Measurements from ENCODE around the gene SYNE1. TPM values are rescaled to one million over a fixed set of nuclear protein-coding genes. Genes with fewer than 3 reads are reported as not detected.
"Not testable (repeated sequence)": the region's sequence is repeated elsewhere in the genome, so short reads cannot be mapped to it uniquely, and the experiment has no call there.

SYNE1 gene
- total RNA-seq, 4 donors from 2014 or later, result 7.4 to 66.4 (median 20.7) TPM

DNA sequence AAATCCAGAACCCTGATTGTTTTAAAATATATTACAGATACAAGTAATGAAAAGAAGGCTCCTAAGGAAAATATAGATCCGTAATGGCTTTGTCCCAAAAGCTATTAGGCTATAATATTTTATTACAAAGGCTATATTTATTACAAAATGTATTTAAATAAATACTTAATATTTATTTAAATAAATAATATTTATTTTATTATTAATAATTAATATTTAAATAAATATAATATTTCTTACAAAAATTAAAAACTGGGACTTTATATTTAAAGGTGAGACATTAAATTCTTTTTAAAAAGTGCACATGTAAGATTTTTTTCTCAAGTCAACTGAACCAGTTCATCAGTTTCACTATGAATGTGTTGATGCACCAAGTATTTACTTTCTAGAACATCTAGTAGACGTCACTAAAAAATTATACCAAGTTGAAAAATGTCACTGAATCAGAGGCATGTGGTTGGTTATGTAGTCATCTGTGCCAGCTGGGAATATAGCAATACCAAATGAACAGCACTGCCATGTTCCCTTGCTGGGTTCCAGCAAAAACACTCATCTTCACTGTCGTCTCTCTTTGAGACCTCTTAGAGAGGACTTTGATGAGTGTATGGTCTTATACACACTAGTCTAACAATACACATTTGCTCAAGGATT, 550.8 kb downstream of the SYNE1 start:
- Histone ChIP-seq H3K4me3 (no peak overlapping the region), H3K27me3 (no peaks in the 10 kb centered on the region), H3K4me1 (peaks cover 0 to 5% (median 0%) of the 10 kb centered on the region in 3 donors), H3K27ac (no peak overlapping the region), H3K36me3 (no peaks in the 10 kb centered on the region), H3K9me3 (no peaks in the 10 kb centered on the region)
- intact Hi-C loops (cut with DNase I), result no loop called here
- 75 to 79% methylated on average over 3 of the region's 3 CpGs for WGBS, 2 donors
- no peak for DNase-seq
- TF ChIP-seq POLR2A (IDR thresholded peaks at IDR 0.05), result no peak
- TF ChIP-seq, protein P1, sequence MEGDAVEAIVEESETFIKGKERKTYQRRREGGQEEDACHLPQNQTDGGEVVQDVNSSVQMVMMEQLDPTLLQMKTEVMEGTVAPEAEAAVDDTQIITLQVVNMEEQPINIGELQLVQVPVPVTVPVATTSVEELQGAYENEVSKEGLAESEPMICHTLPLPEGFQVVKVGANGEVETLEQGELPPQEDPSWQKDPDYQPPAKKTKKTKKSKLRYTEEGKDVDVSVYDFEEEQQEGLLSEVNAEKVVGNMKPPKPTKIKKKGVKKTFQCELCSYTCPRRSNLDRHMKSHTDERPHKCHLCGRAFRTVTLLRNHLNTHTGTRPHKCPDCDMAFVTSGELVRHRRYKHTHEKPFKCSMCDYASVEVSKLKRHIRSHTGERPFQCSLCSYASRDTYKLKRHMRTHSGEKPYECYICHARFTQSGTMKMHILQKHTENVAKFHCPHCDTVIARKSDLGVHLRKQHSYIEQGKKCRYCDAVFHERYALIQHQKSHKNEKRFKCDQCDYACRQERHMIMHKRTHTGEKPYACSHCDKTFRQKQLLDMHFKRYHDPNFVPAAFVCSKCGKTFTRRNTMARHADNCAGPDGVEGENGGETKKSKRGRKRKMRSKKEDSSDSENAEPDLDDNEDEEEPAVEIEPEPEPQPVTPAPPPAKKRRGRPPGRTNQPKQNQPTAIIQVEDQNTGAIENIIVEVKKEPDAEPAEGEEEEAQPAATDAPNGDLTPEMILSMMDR (IDR thresholded peaks at IDR 0.05), result no peak

DNA sequence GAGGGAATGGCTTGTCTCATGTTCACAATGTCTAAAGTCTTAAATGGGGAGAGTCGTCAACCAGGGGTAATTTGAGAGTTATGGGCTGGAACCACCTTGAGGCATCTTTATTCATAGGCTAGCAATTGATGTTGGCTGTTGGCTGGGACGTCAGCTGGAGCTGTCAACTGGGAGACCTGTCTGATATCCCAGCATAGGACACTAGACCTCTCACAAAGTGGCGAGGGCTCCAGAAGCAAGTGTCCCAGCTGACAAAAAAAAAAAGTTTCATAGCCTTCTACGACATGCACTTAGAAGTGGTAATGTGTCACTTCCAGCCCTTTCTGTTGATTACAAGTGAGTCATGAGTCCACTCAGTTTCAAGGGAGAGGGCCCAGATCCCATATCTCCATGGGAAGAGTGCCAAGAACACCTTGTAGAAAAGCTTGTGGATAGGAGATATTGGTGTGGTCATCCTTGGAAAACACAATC, 551.7 kb downstream of the SYNE1 start:
- H3K27ac ChIP-seq, result no peak overlapping the region
- no peak overlapping the region for H3K4me3 ChIP-seq
- no peaks in the 10 kb centered on the region for H3K27me3 ChIP-seq
- H3K4me1 ChIP-seq, result no peaks in the 10 kb centered on the region
- no peak for DNase-seq
- no peaks in the 10 kb centered on the region for H3K9me3 ChIP-seq
- TF ChIP-seq POLR2A (IDR thresholded peaks at IDR 0.05), result no peak
- TF ChIP-seq, protein P1 (IDR thresholded peaks at IDR 0.05), result no peak
- intact Hi-C loops (cut with DNase I), result no loop called here
- no peaks in the 10 kb centered on the region for H3K36me3 ChIP-seq
- 76 to 77% methylated on average over 3 to 4 of the region's 4 CpGs for WGBS, 2 donors

DNA sequence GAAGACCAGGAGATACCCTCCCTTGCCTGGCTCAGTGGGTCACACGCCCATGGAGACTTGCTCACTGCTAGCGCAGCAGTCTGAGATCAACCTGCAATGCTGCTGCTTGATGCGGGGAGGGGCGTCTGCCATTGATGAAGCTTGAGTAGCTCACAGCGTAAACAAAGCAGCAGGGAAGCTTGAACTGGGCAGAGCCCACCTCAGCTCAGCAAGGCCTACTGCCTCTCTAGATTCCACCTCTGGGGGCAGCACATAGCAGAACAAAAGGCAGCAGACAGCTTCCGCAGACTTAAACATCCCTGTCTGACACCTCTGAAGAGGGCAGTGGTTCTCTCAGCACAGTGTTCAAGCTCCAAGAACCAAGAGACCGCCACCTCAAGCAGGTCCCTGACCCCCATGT, 558.4 kb downstream of the SYNE1 start:
- intact Hi-C loops (cut with DNase I), result no loop called here
- H3K4me1 ChIP-seq, result no peaks in the 10 kb centered on the region

DNA sequence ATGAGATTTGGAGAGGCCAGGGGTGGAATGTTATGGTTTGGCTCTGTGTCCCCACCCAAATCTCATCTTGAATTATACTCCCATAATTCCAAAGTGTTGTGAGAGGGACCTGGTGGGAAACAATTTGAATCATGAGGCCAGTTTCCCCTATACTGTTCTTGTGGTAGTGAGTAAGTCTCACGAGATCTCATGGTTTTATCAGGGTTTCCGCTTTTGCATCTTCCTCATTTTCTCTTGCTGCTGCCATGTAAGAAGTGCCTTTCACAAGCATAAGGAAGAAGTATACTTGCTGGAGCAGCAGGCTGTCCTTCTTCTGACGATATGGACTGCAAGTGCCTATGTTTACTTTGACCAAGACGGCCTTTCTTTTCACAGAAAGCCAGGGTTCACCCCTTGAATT, 559.2 kb downstream of the SYNE1 start:
- H3K9me3 ChIP-seq, result peaks cover 0 to 7% (median 0%) of the 10 kb centered on the region in 3 donors
- H3K4me3 ChIP-seq, result no peak overlapping the region
- H3K27ac ChIP-seq, result no peak overlapping the region
- H3K27me3 ChIP-seq, result no peaks in the 10 kb centered on the region
- H3K36me3 ChIP-seq, result no peaks in the 10 kb centered on the region
- TF ChIP-seq, protein P1 (IDR thresholded peaks at IDR 0.05), result no peak
- no peak for TF ChIP-seq POLR2A (IDR thresholded peaks at IDR 0.05)
- no peaks in the 10 kb centered on the region for H3K4me1 ChIP-seq
- DNase-seq, result no peak
- 84 to 90% methylated on average over 4 of the region's 4 CpGs for WGBS, 2 donors
- intact Hi-C loops (cut with DNase I), result no loop called here

More for the DNA sequence above, 558.4 kb downstream of the SYNE1 start:
- Histone ChIP-seq H3K9me3 (peaks cover 0 to 7% (median 0%) of the 10 kb centered on the region in 3 donors), H3K4me3 (no peak overlapping the region), H3K27ac (no peak overlapping the region), H3K36me3 (no peaks in the 10 kb centered on the region), H3K27me3 (no peaks in the 10 kb centered on the region)
- DNase-seq, result no peak
- no peak for TF ChIP-seq POLR2A (IDR thresholded peaks at IDR 0.05)
- TF ChIP-seq, protein P1 (IDR thresholded peaks at IDR 0.05), result no peak
- 83% methylated on average over 1 of the region's 7 CpGs; no CpG with 5 or more reads in 1 of the 2 donors for WGBS, 2 donors

DNA sequence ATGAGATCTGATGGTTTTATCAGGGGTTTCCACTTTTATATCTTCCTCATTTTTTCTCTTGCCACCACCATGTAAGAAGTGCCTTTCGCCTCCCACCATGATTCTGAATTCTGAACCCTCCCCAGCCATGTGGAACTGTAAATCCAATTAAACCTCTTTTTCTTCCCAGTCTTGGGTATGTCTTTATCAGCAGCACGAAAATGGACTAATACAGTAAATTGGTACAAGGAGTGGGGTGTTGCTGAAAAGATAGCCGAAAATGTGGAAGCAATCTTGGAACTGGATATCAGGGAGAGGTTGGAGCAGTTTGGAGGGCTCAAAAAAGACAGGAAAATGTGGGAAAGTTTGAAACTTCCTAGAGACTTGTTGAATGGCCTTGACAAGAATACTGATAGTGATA, 560.9 kb downstream of the SYNE1 start:
- intact Hi-C loops (cut with DNase I); H3K36me3 ChIP-seq; H3K4me1 ChIP-seq; H3K9me3 ChIP-seq; H3K4me3 ChIP-seq; H3K27me3 ChIP-seq; H3K27ac ChIP-seq; DNase-seq: not testable (repeated sequence)
- 79 to 80% methylated on average over 2 to 3 of the region's 3 CpGs for WGBS, 2 donors
